NOMO-1 treated with DMSO at 0.1 percent for 48 hours (cell line): ENCODE data around the gene OR6C70.
"Not testable (repeated sequence)": the region's sequence is repeated elsewhere in the genome, so short reads cannot be mapped to it uniquely, and the experiment has no call there.

Experiments
- DNase-seq: peaks from one replicate; lab custom pipeline; 2025; ENCODE audit not compliant: unreplicated experiment; lab: John Stamatoyannopoulos, UW

The OR6C70 gene

GRCh38 chr12:55470088-55470829 lies at the start of gene OR6C70:
Gene OR6C70 (minus strand): TSS chr12:55470138. CDS start chr12:55470138, 0 bp downstream.
- DNase-seq = no peak

GRCh38 chr12:55516391-55516790 lies 46.5 kb upstream of the OR6C70 start:
- DNase-seq = no peak

- no peak for DNase-seq
Observed at GRCh38 chr12:55515696-55516095, 45.8 kb upstream of the OR6C70 start.

- DNase-seq = no peak
Observed at GRCh38 chr12:55501601-55502000, 31.7 kb upstream of the OR6C70 start.

GRCh38 chr12:55499810-55500252 lies 29.9 kb upstream of the OR6C70 start:
- no peak for DNase-seq

GRCh38 chr12:55499231-55499630 lies 29.3 kb upstream of the OR6C70 start:
- no peak for DNase-seq

GRCh38 chr12:55495490-55495889 lies 25.6 kb upstream of the OR6C70 start:
- no peak for DNase-seq

- DNase-seq = no peak
Observed at GRCh38 chr12:55492078-55492477, 22.1 kb upstream of the OR6C70 start, which contains the start of gene OR6C68. Gene OR6C68 (plus strand): TSS chr12:55492378. CDS start chr12:55492378, 0 bp downstream.

GRCh38 chr12:55484284-55484683 lies 14.3 kb upstream of the OR6C70 start:
- not testable (repeated sequence) for DNase-seq

GRCh38 chr12:55479136-55479535 lies 9.2 kb upstream of the OR6C70 start:
- DNase-seq = not testable (repeated sequence)

GRCh38 chr12:55472264-55472663 lies 2.3 kb upstream of the OR6C70 start:
- DNase-seq = no peak

GRCh38 chr12:55469291-55469690 lies 647 bp downstream of the OR6C70 start:
- no peak for DNase-seq

- DNase-seq = peak; percentile 57
Observed at GRCh38 chr12:55467836-55468235, 2.1 kb downstream of the OR6C70 start.

GRCh38 chr12:55464926-55465325 lies 5.0 kb downstream of the OR6C70 start:
- not testable (repeated sequence) for DNase-seq

- DNase-seq = no peak
Observed at GRCh38 chr12:55448825-55449224, 21.1 kb downstream of the OR6C70 start.

GRCh38 chr12:55446326-55446725 lies 23.6 kb downstream of the OR6C70 start:
- peak; percentile 80 for DNase-seq

GRCh38 chr12:55445357-55445756 lies 24.6 kb downstream of the OR6C70 start:
- peak; percentile 56 for DNase-seq

GRCh38 chr12:55443776-55444175 lies 26.2 kb downstream of the OR6C70 start, which contains the start of gene OR6C2:
Gene OR6C2 (plus strand): TSS chr12:55444076. CDS start chr12:55452214, 8,138 bp downstream.
- DNase-seq = no peak

- DNase-seq = not testable (repeated sequence)
Observed at GRCh38 chr12:55441233-55441632, 28.7 kb downstream of the OR6C70 start.

- peak; percentile 53 for DNase-seq
Observed at GRCh38 chr12:55428331-55429243, 41.4 kb downstream of the OR6C70 start.

- DNase-seq = no peak
Observed at GRCh38 chr12:55425954-55426353, 44.0 kb downstream of the OR6C70 start, which contains the start of gene OR6C76. Gene OR6C76 (plus strand): TSS chr12:55426254. CDS start chr12:55426254, 0 bp downstream.
